GM21717 (cell line): ENCODE measurements around the gene XPO5.
"Not testable (repeated sequence)": the region's sequence is repeated elsewhere in the genome, so short reads cannot be mapped to it uniquely, and the experiment has no call there.

Experiments
- ATAC-seq: cut with Tn5 transposase; IDR thresholded peaks from one replicate; pipeline ENCODE4 v1.9.1; 2021; ENCODE audit warnings: mild to moderate bottlenecking, moderate library complexity; ENCODE audit not compliant: unreplicated experiment

Gene XPO5

DNA sequence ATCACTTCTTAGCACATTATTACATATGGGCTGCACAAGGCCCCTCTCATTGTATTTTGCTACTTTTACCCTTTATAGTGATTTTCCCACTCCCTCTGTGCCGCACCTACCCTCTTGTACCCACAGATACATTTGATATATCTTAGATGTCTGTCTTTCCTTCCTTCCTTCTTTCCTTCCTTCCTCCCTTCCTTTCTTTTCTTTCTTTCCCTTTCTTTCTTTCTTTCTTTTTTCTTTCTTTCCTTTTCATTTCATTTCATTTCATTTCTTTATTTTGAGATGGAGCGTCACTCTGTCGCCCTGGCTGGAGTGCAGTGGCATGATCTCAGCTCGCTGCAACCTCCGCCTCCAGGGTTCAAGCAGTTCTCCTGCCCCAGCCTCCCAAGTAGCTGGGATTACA, 12.4 kb upstream of the XPO5 start:
- ATAC-seq: no peak

- ATAC-seq: no peak
These were observed 9.2 kb upstream of the XPO5 start for GRCh38 chr6:43584892-43585570.

DNA sequence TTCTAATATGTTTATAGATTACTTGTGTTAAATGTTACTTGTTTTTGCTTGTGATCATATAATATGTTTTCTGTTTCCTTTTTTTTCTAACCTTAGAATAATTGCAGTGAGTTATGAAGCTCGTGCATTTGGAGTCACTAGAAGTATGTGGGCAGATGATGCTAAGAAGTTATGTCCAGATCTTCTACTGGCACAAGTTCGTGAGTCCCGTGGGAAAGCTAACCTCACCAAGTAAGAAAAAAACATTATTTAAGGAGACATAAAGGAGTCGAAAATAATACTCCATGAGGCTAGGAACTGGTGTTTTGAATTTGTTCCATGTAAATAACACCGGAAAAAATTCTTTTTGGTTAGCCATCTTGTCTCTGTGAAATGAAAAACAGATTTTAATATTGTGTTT, 7.1 kb upstream of the XPO5 start:
- no peak for ATAC-seq

DNA sequence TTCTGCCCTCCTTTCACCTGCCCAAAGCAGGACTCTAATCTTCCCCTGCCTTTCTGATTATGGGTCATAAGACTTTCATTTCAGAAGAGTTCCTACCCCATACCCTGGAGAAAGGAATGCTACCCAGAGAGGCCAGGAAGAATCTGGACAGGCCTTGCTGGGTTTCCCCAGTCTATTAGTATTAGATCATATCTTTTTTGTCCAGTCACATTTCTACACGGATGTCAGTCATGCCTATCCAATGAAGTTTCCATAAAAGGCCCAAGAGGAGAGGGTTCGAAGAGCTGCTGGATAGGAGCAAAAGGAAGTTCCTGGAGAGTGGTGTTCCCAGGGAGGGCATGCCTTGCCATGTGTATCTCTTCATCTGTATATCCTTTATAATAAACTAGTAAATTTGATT, 3.3 kb upstream of the XPO5 start:
- ATAC-seq: no peak

DNA sequence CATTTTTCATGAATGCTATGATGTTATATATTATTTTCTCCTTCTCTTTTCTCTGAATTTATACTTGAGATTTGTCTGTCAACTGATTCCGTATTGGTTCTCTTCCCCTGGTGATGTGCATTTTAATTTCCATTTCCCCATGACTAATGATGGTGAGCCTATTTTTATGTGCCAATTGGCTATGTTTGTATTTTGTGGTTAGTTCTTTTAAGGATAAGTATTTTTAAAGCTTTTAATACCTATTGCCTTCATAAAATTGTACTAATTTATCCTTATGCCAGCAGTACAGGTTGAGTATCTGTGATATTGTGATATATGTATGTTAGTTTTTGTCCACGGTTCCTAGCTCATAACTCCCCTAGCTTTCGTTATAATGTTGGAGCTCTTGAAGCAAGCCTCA, 2.9 kb upstream of the XPO5 start:
- ATAC-seq: no peak

DNA sequence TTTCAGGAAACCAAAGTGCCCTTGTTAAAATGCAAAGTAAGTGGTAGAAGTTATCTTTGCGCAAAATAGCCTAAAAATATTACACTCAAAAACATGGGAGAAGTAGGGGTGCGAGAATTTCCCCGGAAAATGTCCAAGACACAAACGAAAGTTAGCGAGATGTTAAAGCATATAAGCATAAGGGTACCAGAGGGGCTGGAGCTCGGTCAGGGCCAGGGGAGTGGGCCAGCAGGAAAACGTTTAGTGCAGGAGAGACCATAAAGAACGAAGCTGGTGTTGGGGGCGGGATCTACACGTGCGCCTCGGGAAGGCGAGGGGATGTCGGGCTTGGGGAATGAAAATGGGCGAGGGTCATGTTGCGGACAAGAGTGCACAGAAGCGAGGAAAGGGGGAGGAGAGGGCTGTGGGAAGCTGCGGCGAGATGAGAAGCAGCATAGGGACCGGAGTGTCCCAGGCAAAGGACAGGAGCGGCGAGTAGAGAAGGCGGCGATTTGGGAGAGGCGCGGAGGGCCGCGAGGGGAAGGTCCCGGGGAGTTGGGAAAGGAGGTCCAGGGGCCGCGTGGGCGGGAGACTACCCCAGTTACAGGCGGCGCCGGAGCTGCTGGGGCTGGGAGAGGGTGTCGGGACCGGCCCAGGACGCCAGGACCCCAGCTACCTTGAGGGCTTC, 600 bp downstream of the XPO5 start:
- peak; percentile 39 for ATAC-seq

DNA sequence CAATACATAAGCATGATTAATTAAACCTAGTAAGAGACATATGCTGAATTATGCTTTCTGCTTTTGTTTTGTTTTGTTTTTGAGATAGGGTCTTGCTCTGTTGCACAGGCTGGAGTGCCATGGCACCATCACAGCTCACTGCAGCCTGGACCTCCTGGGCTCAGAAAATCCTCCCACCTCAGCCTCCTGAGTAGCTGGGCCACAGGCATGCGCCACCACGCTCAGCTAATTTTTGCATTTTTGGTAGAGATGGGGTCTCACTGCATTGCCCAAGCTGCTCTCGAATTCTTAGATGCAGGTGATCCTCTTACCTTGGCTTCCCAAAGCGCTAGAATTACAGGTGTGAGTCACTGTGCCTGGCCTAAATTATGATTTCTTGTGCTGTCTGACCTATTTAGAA, 3.8 kb downstream of the XPO5 start:
- ATAC-seq: no peak

DNA sequence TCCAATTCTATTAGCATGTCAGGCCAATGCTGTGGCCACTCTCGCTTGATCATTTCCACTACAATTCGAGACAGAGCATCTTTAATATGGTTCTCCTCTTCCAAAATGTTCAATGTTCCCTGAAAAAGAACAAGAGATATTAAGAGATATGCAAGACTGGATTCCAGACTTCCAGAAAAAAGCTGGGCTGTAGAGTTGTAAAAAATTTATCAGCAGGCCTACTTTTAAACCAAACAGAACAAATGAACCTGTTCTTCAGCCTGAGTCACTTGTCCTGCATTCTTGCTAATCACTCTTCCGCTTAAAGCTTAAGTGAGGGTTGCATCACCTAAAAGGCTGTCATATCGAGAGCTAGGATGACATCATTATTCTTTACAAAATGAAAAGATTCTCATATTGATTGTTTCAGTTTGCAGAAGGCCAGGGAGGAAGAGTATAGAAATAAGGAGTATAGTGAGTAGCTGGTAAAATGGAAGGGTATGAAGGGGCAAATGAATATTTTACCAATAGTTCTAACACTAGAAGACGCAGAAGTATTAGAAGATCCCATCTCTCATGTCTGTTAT, 4.9 kb downstream of the XPO5 start:
- ATAC-seq: no peak

DNA sequence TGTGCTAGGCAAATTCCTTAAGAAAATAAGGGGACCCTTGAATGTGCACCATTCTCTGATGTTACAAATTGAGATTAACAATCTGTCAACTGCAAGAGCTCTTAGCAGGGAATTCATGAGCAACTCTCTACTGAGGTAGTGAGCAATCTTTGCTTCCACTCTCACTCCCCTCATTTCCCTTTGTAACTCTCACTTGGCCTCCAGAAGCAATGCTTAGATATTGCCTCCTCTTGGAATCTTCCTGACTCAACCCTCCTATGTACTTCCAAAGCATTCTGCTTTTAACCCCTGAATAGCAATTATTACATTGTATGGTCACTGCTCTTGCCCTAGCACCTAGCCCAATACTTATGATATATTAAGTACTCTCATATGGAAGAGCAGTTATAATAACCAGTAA, 16.5 kb downstream of the XPO5 start:
- ATAC-seq: no peak

DNA sequence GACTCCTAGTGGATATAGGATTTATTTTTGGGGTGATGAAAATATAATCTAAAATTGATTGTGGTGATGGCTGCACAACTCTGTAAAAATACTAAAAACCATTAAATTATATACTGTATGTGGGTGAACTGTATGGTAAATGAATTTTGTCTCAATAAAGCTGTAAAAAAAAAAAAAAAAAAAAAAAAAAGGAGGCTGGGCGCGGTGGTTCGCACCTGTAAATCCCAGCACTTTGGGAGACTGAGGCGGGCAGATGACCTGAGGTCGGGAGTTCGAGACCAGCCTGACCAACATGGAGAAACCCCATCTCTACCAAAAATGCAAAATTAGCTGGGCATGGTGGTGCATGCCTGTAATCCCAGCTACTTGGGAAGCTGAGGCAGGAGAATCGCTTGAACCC, 18.2 kb downstream of the XPO5 start:
- not testable (repeated sequence) for ATAC-seq

DNA sequence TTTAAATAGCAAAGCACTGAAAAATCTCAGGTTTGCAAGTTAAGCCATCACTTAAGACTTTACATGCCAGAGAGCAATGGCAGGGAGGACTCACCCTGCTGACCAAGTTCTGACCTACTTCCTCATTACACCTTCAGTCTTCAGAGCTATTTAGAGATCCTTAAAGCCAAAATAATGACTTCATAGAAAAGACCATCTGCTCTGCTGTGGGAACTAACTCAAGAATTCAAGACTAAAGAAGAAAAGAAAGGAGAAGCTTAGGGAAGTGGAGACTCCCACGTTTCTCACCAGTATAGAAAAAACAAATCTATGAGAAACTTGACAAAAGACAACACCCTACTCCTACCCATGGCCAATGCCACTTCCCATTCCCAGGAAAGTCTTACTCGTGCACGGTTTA, 28.6 kb downstream of the XPO5 start:
- ATAC-seq: no peak

- no peak for ATAC-seq
These were observed 31.4 kb downstream of the XPO5 start for GRCh38 chr6:43544461-43544860.

- no peak for ATAC-seq
These were observed 33.9 kb downstream of the XPO5 start for GRCh38 chr6:43541774-43542471.

GRCh38 chr6:43540507-43540906, 35.3 kb downstream of the XPO5 start:
- no peak for ATAC-seq

GRCh38 chr6:43539409-43539808, 36.4 kb downstream of the XPO5 start:
- ATAC-seq: not testable (repeated sequence)

DNA sequence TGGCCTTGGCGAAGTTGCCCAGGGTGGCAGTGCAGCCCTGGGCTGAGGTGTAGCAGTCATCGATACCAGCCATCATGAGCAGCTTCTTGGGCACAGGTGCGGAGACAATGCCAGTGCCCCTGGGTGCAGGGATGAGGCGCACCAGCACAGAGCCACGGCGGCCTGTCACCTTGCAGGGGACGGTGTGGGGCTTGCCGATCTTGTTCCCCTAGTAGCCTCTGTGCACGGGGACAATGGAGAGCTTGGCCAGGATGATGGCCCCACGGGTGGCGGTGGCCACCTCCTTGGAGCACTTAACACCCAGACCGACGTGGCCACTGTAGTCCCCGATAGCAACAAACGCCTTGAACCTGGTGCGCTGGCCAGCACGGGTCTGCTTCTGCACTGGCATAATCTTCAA, 36.9 kb downstream of the XPO5 start:
- ATAC-seq: not testable (repeated sequence)

DNA sequence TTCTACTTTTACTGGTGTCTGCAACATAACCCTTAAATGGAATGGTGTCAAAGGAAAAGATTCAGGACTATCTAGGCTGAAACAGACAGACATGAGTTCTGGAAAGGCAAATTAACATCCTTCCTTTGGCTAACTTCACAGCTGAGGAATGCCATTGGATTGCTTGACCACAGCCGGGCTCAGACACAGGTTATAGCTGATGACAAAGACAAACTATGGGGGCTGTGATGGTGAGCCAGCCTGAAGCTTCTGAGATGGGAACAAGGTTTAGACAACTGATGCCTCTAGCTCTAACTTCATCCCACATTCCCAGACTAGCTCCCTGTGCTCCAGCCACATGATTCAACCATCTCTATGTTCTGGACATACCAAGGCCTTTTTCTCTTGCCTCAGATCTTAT, 43.6 kb downstream of the XPO5 start:
- no peak for ATAC-seq

GRCh38 chr6:43524483-43524961, 51.3 kb downstream of the XPO5 start:
- no peak for ATAC-seq

- no peak for ATAC-seq
These were observed 52.6 kb downstream of the XPO5 start for GRCh38 chr6:43523284-43523683.

DNA sequence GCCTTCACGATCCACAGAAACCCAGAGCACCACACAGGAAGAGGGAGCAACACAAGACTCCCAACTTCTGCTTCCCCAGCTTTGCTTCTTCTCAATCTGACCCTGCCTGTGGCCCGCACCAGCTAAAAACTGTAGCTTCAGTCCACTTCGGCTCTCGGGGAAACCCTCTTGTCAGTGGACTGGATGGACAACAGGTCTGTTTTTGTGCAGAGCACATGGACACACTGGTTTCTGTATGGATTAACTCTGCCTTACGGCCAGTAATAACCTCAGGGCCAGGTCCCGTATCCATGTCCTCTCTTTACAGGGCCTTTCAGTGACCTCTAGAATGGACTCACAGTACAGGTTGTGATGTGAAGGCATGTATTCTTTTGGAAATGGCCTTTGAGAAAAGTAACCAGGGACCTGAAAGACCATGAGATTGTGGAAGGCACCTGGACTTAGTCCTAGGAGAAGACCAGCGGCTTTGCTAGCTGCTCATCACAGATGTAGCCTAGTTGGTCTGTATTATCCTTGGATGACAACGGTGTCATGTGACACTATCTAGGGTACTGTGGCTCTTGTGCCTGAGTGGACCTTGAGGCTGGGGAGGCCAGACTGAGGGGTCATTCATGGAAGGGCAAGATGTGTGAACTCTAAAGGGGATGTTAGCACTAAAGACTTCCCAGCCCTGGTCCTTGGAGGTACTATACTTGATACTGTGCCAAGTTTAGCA, 53.1 kb downstream of the XPO5 start:
- no peak for ATAC-seq

GRCh38 chr6:43521836-43522235, 54.0 kb downstream of the XPO5 start:
- no peak for ATAC-seq
